ENCODE results near the gene AUTS2.
"Not testable (repeated sequence)": the region's sequence is repeated elsewhere in the genome, so short reads cannot be mapped to it uniquely, and the experiment has no call there.

The AUTS2 gene

DNA sequence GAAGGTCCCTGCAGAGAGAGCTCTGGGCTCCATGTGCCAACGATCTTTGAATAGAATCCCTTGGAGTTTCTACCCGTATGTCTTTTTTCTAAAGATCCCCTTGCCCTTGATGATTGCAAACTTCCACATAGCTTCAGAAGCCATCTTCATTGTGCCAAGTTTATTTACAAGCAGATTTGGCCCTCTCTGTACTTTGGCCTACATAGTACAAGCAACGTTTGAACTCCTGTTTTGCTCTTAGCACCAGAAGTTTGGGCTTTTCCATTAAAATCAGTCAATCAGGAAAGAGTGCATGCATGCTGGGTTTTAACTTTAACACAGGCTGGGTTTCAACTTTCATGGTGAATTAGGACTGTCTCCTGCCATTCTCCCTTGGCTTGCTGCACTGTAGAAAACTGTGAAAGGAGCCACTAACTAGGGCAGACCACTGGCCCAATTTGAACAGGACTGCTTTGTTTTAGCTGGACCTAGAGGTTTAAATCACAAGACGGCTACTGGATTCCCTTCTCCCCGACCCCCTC, 976.1 kb downstream of the AUTS2 start:
- peak in 1 of 2 experiments; percentile 41 for DNase-seq

DNA sequence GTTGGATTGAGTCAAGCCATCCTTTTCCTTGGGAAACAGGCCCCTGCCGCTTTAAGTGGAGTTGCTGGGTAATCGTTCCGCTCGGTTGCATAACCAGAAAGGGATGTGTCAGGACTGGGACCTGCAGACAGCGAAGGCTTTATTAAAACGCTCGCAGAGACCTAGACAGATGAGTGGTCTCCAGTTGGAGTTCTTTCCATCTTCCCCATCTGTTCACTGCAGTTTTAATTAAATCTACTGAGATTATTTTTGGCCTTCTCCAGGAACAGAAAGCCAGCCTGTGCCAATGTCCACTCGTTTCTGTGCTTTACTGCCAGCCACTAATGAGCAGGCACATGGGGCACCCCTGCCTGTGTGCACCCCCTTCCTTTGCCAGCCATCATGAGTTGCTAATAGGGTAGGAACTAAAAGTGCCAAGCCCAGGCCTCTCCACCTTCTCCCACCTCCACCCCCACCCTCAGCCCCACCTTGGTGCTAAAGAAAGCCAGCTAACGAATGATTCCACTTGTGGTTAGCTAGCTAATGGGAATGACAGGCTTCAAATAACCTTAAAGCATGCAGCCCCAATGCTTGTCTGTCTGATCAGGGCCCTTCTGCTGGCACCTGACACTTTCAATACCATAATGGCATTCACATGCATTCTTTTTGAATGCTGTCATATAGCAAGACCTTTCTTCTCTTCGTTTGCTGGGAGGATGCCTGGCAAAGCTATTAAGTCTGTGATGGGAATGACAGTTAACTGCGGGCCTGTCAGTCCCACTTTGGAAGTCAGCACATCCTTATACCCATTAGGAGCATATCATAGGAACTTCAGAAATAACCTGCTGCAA, 976.9 kb downstream of the AUTS2 start:
- peak; percentile 88 to 93 for DNase-seq

DNA sequence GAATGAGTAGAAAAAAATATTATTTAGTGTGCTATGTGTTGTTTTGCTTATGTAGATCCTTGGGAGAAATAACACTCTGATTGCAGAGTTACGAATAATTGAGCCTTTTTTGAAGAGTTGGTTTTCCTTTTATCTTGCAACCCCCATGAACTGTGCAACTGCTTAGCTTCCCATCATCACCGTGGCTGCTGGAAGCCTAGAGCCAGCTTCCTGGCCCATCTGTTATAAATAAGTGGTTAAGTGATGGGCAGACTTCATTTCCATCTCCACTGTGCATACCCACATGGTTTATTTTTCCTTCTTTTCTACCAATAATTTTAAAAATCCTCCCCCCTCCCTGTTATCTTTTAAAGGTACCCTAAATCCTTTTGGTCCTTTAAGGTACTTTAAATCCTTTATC, 978.8 kb downstream of the AUTS2 start:
- DNase-seq: peak; percentile 19 to 55

DNA sequence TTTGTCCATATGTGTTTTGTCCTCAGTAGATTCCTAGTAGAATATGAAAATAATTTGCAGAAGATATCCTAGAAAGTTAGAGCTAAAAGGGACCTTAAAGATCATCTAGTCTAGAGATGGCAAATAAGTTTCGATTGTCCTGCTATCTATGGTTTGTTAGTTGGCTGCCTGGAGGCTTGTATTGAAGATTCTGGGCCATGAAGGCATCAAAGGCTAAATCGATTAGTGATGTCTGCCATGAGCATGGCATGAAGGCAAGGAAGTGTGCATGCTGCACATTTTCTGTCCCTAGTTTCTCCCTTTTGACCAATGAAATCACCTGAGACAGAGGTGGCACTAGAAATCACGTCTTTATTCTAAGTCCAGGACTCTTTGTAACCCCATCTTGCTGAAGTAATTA, 979.9 kb downstream of the AUTS2 start:
- no peak for DNase-seq

DNA sequence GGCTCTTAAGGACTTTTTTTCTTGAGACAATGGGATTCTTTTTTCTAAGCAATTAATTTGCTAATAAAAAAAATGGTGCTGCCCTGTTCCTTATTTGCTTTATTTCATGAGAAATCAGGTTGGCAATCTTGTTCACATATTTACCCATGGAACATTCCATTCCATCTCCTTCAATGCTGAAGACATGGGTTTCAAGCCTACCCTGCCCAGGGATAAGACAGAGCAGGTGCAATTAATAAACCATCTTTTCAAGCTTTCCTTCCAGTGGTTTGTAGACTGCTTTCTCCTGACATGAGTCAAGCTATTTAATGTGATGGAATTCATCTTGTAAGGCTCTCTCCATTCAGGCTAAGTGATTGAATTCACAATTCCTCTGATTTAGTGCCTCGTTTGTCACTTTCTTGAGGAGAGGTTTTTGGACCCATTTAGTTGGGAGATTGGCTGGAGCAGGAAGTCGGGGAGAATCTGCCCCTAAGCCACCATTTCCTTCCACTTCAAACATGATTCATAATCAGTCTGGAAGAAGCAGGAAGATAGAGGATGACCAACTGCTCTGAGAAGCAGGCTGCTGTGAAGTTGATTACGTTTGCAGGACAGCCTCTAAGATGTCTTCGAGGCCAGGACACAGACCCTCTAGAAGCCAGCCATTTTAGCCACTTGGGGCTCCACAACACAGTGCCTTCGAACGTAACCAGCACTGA, 981.3 kb downstream of the AUTS2 start:
- DNase-seq: no peak

DNA sequence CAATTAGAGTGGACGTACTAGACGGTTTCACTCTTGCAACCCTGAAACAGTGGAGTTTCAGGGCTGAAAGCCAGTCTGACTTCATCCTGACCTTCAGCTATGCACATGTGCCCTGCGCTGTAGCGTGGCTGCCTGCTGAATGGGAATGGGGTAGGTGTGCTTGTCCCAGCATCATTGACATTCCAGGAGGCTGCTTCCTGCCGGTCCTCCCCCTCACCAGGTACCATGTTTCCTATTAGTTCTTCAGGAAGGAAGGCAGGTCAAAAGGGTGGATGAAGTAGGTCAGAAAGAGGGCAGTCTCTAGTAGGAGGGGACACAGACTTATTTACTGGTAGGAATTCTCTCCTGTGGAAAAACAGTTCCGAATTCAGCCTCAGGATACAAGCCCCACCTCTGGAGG, 981.9 kb downstream of the AUTS2 start:
- DNase-seq: no peak

DNA sequence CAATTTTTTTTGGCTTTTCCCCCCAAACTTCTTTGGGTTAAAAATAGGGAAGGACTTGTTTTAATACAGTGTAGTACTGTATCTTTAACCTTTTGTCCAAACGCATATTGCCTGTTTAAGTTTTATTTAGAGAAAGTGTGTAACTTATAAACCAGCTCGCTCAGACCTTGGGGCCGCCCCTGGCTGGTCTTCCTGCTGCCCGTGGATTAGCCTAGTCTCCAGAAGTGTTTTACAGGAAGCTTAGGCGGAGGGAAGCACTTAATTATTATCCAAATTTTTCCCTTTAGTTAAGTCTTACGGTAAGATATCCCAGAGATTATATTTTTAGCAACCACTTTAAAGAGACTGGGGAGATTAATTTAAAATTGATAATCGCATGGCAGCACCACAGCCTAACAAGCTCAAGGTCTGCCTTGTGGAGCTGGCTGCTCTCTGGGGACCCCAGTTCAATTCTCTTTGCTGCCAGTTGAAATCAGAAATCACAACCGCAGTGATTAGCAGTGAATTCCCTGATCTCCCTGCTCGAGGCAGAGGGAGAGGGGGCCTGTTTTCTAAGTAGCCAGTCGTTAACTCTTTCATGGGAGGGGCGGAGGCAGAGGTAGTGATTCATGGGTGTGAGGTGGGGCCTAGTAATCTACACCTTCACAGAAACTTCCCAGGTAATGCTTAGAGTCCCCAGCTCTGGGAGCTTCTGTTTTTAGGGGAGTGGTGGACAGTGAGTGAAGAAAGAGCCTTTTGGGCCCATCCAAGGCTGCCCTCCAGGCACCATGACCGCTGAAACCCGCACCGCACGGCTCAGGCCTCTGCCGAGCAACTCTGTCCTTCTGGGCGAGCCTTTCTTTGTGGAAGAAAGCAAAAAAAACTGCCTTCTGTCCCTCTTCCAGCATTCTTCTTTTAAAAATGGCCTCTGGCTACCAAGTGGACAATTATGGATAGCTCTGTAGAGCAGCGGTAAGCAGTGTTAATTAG, 984.9 kb downstream of the AUTS2 start:
- no peak for DNase-seq

DNA sequence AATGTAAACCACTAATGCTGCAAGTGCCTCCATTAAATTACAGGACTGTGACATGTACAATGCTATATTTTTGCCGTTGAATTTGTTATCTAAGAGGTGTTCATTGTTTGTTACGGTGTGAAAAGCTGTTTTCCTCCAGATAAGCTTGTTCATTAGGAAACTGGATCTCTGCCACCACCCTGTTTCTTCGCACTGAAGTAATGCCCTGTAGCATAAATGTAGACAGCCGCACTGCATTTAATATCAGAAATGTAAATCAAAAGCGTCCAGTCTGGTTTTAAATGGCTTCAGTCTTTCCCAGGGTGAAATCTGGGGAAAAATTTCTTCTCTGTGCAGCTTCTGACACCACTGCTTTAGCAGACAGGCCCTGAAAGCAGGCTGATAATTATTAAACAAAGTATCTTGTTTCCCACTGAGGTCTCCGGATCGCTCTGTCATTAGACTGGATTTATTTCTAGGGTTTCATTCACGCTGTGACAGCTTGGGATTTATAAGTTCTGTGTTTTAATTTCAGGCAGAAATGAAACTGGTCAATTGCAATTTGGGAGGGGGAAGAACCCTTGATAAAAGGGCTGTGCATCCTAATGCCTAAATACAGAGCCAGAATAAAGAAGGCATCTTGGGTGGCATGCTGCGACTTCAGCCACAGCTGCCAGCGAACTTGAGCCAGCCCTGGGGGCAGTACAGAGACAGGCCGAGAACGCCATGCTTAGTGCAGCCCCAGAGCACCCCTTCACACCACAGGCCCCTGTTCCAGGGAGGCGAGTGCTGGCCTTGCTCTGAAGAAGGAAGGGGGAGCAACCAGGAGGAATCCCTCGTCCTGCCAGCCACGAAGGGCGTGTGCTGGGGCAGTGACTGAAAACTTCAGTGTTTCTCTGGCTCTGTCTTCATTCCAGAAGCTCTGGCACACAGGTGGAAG, 985.9 kb downstream of the AUTS2 start:
- DNase-seq: no peak

DNA sequence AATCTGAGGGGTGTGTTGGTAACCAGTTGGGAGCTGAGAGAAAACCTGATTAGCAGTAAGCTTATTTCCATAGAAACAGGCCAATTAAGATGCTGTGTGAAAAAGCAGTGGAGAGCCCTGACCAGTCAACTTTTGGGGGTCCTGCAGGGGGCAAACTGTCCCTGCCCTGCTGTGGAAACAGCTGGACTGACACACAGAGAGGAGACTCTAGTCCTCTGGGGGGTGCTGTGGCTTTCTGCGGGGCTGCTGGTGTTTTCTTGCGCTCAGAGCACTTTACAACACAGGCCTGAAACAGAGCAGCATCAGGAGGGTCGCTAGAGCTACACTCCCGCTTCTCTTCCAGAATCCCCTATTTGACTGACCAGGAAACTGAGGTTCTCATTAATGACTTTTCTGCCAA, 986.8 kb downstream of the AUTS2 start:
- no peak for DNase-seq

DNA sequence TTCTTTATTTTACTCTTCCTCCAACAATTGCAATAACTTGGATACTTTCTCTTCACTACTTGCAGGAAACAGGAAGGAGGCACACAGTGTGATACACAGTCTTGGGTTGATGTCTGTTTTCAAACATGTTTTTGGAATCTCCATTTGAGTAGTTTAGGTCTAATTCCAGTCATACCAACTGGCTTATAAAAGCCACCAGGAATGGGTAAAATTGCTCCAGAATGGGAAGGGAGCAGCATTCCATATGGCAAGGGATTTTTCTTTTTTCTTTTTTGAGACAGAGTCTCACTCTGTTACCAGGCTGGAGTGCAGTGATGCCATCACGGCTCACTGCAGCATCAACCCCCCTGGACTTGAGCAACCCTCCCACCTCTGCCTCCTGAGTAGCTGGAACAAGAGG, 988.5 kb downstream of the AUTS2 start:
- peak in 1 of 2 experiments; percentile 22 for DNase-seq

DNA sequence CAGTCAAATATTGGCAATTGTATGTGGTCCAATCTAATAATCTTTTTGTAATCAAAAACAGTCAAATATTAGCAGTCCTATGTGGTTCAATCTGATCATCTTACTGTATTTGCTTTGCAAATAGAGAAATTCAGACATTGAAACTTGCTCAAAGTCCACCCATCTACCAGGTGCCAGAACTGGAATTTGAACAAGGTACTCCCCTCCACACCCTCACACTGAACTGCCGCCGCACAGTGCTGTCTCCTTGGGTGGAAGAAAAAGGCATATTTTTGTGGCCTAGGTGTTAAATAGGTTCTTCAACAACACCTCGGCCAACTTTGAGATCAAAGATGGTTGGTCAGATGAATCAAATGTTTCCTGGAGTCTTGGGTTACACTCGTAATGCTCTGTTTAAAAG, 989.5 kb downstream of the AUTS2 start:
- no peak for DNase-seq

DNA sequence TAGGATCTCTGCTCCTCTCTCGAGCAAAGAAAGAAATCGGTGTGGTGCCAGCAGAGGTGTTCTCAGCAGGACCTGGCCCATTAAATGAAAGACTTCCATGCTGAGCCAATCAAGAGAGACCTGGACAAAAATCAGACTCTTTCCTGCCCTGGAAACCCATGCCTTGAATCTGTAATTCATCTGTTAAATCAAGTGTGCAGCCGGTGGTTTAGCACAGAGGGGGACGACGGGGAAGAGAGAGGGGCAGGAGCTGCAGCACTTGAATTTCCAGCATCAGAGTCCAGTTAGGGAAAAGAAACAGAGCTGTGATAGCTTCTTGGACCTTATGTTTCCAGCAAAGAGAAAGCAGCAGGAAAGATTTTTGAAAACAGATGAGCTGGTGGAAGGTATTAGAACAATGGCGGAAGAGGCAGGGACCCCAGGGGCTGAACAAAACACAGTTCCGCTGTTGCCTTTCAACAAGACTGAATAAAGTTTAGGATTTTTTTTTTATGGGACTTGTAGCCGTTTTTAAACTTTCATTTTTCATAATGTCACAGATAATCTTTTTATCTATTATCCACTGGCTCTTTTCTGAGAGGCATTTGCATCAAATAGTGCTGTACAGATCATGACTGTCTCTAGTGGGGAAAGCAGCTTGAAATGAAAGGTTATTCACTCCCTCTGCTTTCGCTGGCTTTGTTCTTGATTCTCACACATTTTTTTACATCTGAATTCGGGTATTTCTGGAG, 990.1 kb downstream of the AUTS2 start:
- DNase-seq: no peak

DNA sequence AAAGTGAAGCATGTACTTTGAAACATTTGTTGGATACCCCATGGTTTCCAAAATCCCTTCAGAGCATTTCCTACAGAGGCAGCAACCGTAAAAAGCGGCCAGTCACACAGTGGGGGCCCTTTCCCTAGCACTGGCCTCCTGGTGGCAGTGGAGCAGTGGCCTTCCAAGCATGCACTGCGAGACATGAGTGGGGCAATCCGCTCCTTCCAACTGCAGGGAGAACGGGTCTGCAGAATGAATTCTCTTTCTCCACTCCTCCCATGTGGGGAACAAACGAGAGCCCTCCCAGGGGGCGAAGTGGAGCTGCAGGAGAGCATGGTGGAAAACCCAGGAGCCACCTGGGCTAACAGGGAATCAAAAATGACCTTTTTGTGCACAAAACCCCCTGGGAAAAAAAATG, 990.7 kb downstream of the AUTS2 start:
- DNase-seq: no peak

DNA sequence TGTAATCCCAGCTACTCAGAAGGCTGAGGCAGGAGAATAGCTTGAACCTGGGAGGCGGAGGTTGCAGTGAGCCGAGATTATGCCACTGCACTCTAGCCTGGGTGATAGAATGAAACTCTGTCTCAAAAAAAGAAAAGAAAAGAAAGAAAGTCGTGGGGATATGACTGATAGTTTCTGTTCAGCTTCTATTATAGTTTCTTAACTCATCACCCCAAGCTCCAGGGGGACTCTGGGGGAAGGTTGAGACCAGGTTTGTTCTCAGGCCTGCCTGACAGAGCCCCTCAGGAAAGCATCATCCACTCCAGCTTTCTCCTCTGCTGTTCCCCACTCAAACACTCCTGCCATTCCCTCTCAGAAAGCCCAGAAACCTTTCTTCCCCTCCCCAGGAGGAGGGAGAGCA, 991.3 kb downstream of the AUTS2 start:
- DNase-seq: no peak

DNA sequence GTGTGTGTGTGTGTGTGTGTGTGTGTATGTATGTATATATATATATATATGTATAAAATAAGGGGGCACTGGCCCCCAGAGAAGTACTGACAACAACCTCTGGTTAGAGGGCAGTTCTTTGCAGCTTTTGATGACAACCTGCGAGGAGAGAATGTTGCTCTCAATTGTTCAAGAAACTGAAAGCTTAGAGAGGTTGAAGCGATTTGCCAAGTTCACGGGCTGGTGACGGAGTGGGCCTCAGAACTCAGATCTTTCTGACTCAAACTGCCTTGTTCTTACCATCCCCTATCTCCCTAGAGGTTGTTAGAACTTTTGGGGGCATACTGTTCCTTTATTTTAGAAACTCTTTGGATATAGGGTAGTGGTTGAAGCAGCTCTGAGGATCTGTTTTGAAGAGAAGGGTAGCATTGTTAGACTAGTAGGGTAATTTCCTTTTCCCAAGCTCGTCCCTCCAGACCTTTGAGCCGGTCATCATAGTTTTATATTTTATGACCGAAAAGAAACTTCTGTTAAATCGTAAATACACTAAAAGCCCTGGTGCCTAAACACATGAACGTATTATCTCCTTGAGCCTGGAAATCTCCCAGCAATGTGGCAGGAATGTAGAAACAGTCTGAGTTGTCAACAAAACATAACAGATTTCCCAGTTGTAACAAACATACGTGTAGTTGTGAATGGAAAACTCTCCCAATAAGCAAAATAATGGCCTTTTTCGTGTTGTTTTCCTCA, 992.0 kb downstream of the AUTS2 start:
- DNase-seq: no peak

DNA sequence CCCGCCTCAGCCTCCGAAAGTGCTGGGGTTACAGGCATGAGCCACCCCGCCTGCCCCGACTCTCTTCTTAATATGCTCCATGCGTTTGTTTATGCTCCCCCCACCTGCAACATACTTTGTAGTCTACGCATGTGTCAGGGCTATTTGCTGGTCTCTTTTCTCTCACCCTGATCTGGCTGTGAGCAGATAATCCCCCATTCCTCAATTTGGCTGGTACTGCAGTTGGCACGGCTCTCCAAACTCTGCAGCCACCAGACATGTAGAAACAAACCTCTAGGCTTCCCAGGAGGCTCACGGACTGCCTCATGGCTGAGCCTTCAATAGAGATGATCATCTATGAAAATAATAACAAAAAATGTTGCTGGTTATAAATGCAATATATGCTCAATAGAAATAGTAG, 993.4 kb downstream of the AUTS2 start:
- DNase-seq: peak; percentile 10 to 51

DNA sequence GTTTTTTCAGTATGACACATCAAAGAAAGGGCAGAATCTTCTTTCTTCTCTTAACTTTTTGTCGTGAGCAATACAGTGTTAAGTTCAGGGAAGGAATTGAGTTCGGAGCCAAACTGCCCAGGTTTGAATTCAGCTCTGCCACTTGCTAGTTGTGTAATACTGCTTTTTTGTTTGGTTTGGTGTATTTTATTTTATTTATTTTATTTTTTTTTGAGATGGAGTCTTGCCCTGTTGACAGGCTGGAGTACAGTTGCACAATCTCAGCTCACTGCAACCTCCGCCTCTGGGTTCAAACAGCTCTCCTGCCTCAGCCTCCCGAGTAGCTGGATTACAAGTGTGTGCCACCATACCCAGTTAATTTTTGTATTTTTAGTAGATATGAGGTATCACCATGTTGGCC, 993.9 kb downstream of the AUTS2 start:
- DNase-seq: no peak

DNA sequence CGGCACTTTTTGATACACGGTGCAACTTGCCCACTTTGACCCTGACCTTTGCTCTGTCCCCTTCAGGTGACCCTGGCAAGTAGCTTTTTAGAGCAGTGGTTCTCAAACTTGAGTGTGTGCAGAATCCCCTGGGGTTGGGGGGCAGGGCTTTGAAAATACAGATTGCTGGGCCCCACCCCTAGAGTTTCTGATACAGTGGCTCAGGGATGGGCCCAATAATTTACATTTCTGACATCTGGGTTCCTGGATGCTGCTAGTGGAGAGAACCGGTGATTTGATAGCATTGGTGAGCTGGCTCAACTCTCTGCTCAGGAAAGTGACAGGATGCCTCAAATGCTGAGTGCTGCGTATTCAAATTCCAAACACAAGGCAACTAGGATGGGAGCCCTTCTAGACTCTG, 995.9 kb downstream of the AUTS2 start:
- no peak for DNase-seq

DNA sequence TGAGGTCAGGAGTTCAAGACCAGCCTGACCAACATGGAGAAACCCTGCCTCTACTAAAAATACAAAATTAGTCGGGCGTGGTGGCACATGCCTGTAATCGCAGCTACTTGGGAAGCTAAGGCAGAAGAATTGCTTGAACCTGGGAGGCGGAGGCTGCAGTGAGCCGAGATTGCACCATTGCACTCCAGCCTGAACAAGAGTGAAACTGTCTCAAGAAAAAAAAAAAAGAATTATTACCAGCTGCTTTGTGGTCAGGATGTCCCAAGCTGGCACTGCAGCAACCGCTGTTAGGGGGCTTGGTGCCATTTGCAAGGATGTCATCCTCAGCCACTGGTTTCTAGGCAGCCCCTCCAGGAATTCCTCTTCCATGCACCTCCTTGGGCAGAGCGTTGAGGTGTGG, 996.6 kb downstream of the AUTS2 start:
- DNase-seq: not testable (repeated sequence)

DNA sequence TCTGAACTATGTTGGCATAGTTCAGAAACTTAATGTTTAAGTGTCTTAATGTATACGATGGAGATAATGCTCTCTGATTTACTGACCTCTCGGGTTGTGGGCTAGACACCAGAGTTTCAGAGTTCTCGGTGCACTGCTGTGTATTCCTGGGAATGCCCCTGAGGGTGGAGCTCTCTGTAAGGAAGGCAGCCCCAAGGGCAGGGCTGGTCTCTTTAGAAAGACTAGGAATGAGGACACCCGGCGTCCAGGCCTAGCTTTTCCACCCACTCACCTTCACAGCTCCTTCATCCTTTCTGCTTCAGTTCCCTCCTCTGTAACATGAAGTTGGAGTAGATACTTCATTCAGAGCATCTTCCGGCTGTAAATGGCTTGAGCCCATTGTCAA, 997.1 kb downstream of the AUTS2 start:
- DNase-seq: peak in 1 of 2 experiments; percentile 28
